ENCODE data around the gene SPTBN4.
"Not testable (repeated sequence)": the region's sequence is repeated elsewhere in the genome, so short reads cannot be mapped to it uniquely, and the experiment has no call there.

Gene SPTBN4

GRCh38 chr19:40528078-40528477 is 61.3 kb downstream of the SPTBN4 start:
- no peak for DNase-seq (ENCODE audit: low read depth in 1 of 2, low spot score in 1 of 2)

GRCh38 chr19:40528533-40529092 is 61.8 kb downstream of the SPTBN4 start:
- DNase-seq (ENCODE audit: low read depth in 1 of 2, low spot score in 1 of 2) = no peak

GRCh38 chr19:40529093-40529954 is 62.5 kb downstream of the SPTBN4 start:
- peak; percentile 82 to 85 for DNase-seq (ENCODE audit: low read depth in 1 of 2, low spot score in 1 of 2)

- DNase-seq (ENCODE audit: low read depth in 1 of 2, low spot score in 1 of 2) = no peak
Measured at GRCh38 chr19:40530091-40530901, 63.5 kb downstream of the SPTBN4 start.

GRCh38 chr19:40533508-40533907 is 66.7 kb downstream of the SPTBN4 start:
- DNase-seq (ENCODE audit: low read depth in 1 of 2, low spot score in 1 of 2) = no peak

GRCh38 chr19:40534148-40534547 is 67.3 kb downstream of the SPTBN4 start:
- DNase-seq (ENCODE audit: low read depth in 1 of 2, low spot score in 1 of 2) = no peak

- DNase-seq (ENCODE audit: low read depth in 1 of 2, low spot score in 1 of 2) = no peak
Measured at GRCh38 chr19:40539070-40539469, 72.3 kb downstream of the SPTBN4 start.

GRCh38 chr19:40542202-40542859 is 75.5 kb downstream of the SPTBN4 start:
- DNase-seq (ENCODE audit: low read depth in 1 of 2, low spot score in 1 of 2) = no peak

- DNase-seq (ENCODE audit: low read depth in 1 of 2, low spot score in 1 of 2) = no peak
Measured at GRCh38 chr19:40543029-40543597, 76.3 kb downstream of the SPTBN4 start.

GRCh38 chr19:40546153-40546841 is 79.5 kb downstream of the SPTBN4 start:
- DNase-seq (ENCODE audit: low read depth in 1 of 2, low spot score in 1 of 2) = not testable (repeated sequence)

- not testable (repeated sequence) for DNase-seq (ENCODE audit: low read depth in 1 of 2, low spot score in 1 of 2)
Measured at GRCh38 chr19:40547190-40547589, 80.4 kb downstream of the SPTBN4 start.

- no peak for DNase-seq (ENCODE audit: low read depth in 1 of 2, low spot score in 1 of 2)
Measured at GRCh38 chr19:40547836-40548235, 81.0 kb downstream of the SPTBN4 start.

GRCh38 chr19:40549007-40549708 is 82.4 kb downstream of the SPTBN4 start:
- peak; percentile 31 to 68 for DNase-seq (ENCODE audit: low read depth in 1 of 2, low spot score in 1 of 2)

GRCh38 chr19:40550951-40551350 is 84.2 kb downstream of the SPTBN4 start:
- no peak for DNase-seq (ENCODE audit: low read depth in 1 of 2, low spot score in 1 of 2)

- DNase-seq (ENCODE audit: low read depth in 1 of 2, low spot score in 1 of 2) = no peak
Measured at GRCh38 chr19:40552848-40553247, 86.0 kb downstream of the SPTBN4 start.

- DNase-seq (ENCODE audit: low read depth in 1 of 2, low spot score in 1 of 2) = no peak
Measured at GRCh38 chr19:40553885-40554857, 87.4 kb downstream of the SPTBN4 start.

GRCh38 chr19:40555978-40556689 is 89.3 kb downstream of the SPTBN4 start:
- DNase-seq (ENCODE audit: low read depth in 1 of 2, low spot score in 1 of 2) = no peak

GRCh38 chr19:40556953-40557530 is 90.2 kb downstream of the SPTBN4 start:
- DNase-seq (ENCODE audit: low read depth in 1 of 2, low spot score in 1 of 2) = no peak

Measured in stimulated activated CD4-positive, alpha-beta T cell treated with anti-CD3 and anti-CD28 coated beads, Interleukin-15, amount 100 ng/mL, for 1 hour (primary cell).